GM23338 (cell line): ENCODE measurements around the gene HCFC1. TPM values are rescaled to one million over a fixed set of nuclear protein-coding genes. Genes with fewer than 3 reads are reported as not detected.

Experiments used
- ATAC-seq: fragments of 200-7000 bp; cut with Tn5 transposase; 3 replicates; pipeline ENCODE4 v1.9.1; 2020
- DNase-seq: peaks from one replicate; pipeline ENCODE4 v3.0.0-alpha.2; 2015; ENCODE audit warnings: low spot score
- H2AFZ ChIP-seq: fragments of 200-600 bp; sonication (generic); 2 replicates; pipeline ENCODE4 v1.8.0; 2016; ENCODE audit warnings: antibody characterized with exemption, mild to moderate bottlenecking, moderate library complexity
- H3F3A ChIP-seq: fragments of 200-600 bp; sonication (generic); replicated peaks from 2 replicates; pipeline ENCODE4 v1.8.0; 2017; ENCODE audit warnings: antibody characterized with exemption, mixed run types, low read depth
- H3K27ac ChIP-seq: fragments of 200-600 bp; sonication (generic); 2 replicates; pipeline ENCODE4 v1.6.1; 2016; ENCODE audit warnings: low read depth
- H3K27me3 ChIP-seq: fragments of 200-600 bp; sonication (generic); 2 replicates; pipeline ENCODE4 v1.8.0; 2016; ENCODE audit warnings: mild to moderate bottlenecking, mixed run types, moderate library complexity; ENCODE audit not compliant: insufficient read depth
- H3K36me3 ChIP-seq: fragments of 200-600 bp; sonication (generic); 2 replicates; pipeline ENCODE4 v1.8.0; 2016; ENCODE audit warnings: mild to moderate bottlenecking; ENCODE audit not compliant: insufficient read depth
- H3K4me1 ChIP-seq: fragments of 200-600 bp; sonication (generic); 2 replicates; pipeline ENCODE4 v1.8.0; 2016; ENCODE audit warnings: mild to moderate bottlenecking, moderate library complexity; ENCODE audit not compliant: insufficient read depth
- H3K4me2 ChIP-seq: fragments of 200-600 bp; sonication (generic); 2 replicates; pipeline ENCODE4 v1.7.1; 2017; ENCODE audit warnings: mixed run types
- H3K4me3 ChIP-seq: fragments of 200-600 bp; sonication (generic); 2 replicates; pipeline ENCODE4 v1.6.1; 2016; ENCODE audit warnings: mixed run types
- H3K79me2 ChIP-seq: fragments of 200-600 bp; sonication (generic); replicated peaks from 2 replicates; pipeline ENCODE4 v1.8.0; 2017; ENCODE audit warnings: mild to moderate bottlenecking; ENCODE audit not compliant: insufficient read depth
- H3K9me2 ChIP-seq: fragments of 200-600 bp; sonication (generic); 2 replicates; pipeline ENCODE4 v1.8.0; 2017; ENCODE audit not compliant: insufficient read depth
- H4K20me1 ChIP-seq: fragments of 200-600 bp; sonication (generic); replicated peaks from 2 replicates; pipeline ENCODE4 v1.8.0; 2017; ENCODE audit warnings: mild to moderate bottlenecking; ENCODE audit not compliant: insufficient read depth
- H3K27ac Mint-ChIP-seq: 2 replicates; pipeline ENCODE4 v1.8.0; 2020; ENCODE audit warnings: inconsistent platforms, mild to moderate bottlenecking, moderate library complexity, mixed read lengths
- H3K27me3 Mint-ChIP-seq: 3 replicates; pipeline ENCODE4 v1.8.0; 2022; ENCODE audit warnings: low read depth, mild to moderate bottlenecking, moderate library complexity, mixed read lengths, inconsistent platforms; ENCODE audit not compliant: insufficient read depth, poor library complexity
- H3K36me3 Mint-ChIP-seq: 3 replicates; pipeline ENCODE4 v1.8.0; 2021; ENCODE audit warnings: low read depth, mild to moderate bottlenecking, inconsistent platforms, moderate library complexity, mixed read lengths
- H3K4me1 Mint-ChIP-seq: 3 replicates; pipeline ENCODE4 v1.8.0; 2020; ENCODE audit warnings: mild to moderate bottlenecking, inconsistent platforms, mixed read lengths
- H3K4me3 Mint-ChIP-seq: 3 replicates; pipeline ENCODE4 v1.8.0; 2021; ENCODE audit warnings: moderate library complexity, mild to moderate bottlenecking, inconsistent platforms, mixed read lengths
- H3K9me3 Mint-ChIP-seq: 3 replicates; pipeline ENCODE4 v1.8.0; 2020; ENCODE audit warnings: moderate library complexity, mild to moderate bottlenecking, inconsistent platforms, mixed read lengths
- CREB1 ChIP-seq: fragments of 250-450 bp; sonication (Bioruptor Pico); IDR thresholded peaks from 2 replicates; pipeline ENCODE4 v1.5.0; 2020; ENCODE audit warnings: low read depth, mild to moderate bottlenecking, moderate library complexity
- CTCF ChIP-seq, 2 experiments: fragments of 200-600 bp in 1 of 2; sonication (generic) in 1 of 2; conservative IDR thresholded peaks; 2 replicates each; pipeline versions ENCODE4 v1.5.1 to v1.6.1; 2016 to 2017; ENCODE audit warnings: antibody characterized with exemption in 2 of 2, low read depth in 2 of 2, mild to moderate bottlenecking in 2 of 2, moderate library complexity in 1 of 2
- ETS1 ChIP-seq: IDR thresholded peaks from 2 replicates; pipeline ENCODE4 v1.6.1; 2016; ENCODE audit warnings: antibody characterized with exemption
- EZH2 ChIP-seq: fragments of 200-600 bp; sonication (generic); IDR thresholded peaks from one replicate; pipeline ENCODE4 v1.8.0; 2017; ENCODE audit warnings: antibody characterized with exemption, mild to moderate bottlenecking, low read depth; ENCODE audit not compliant: unreplicated experiment
- JUNB ChIP-seq: IDR thresholded peaks from one replicate; pipeline ENCODE4 v1.6.1; 2016; ENCODE audit warnings: antibody characterized with exemption; ENCODE audit not compliant: unreplicated experiment
- NANOG ChIP-seq: IDR thresholded peaks from 2 replicates; pipeline ENCODE4 v1.6.1; 2016; ENCODE audit warnings: antibody characterized with exemption, borderline replicate concordance
- POLR2AphosphoS5 ChIP-seq: IDR thresholded peaks from 2 replicates; pipeline ENCODE4 v1.6.1; 2016; ENCODE audit warnings: antibody characterized with exemption, low read depth
- STAT1 ChIP-seq: IDR thresholded peaks from one replicate; pipeline ENCODE4 v1.6.1; 2016; ENCODE audit warnings: antibody characterized with exemption; ENCODE audit not compliant: unreplicated experiment
- ZNF114 ChIP-seq: fragments of 250-450 bp; sonication (Bioruptor Pico); IDR thresholded peaks from 2 replicates; pipeline ENCODE4 v1.5.0; 2020; ENCODE audit warnings: mild to moderate bottlenecking, moderate library complexity
- ZNF331 ChIP-seq: fragments of 250-450 bp; sonication (Bioruptor Pico); IDR thresholded peaks from 2 replicates; pipeline ENCODE4 v1.5.0; 2020; ENCODE audit warnings: low read depth, mild to moderate bottlenecking, moderate library complexity
- ZNF462 ChIP-seq: fragments of 250-450 bp; sonication (Bioruptor Pico); IDR thresholded peaks from 2 replicates; pipeline ENCODE4 v1.5.0; 2020; ENCODE audit warnings: mild to moderate bottlenecking, moderate library complexity
- polyA plus RNA-seq: library from polyadenylated mRNA; unstranded; fragments of >200 nt; fragmentation: Nextera tagmentation; extraction: Ambion mirVana; gene quantifications from 2 replicates; pipeline ENCODE4 v1.2.1, GENCODE V29; 2016
- total RNA-seq: library from RNA; depleted of rRNA; stranded (reverse); fragments of >200 nt; shearing (Covaris generic); gene quantifications from 2 replicates; pipeline ENCODE4 v1.2.3, GENCODE V29; 2014

Gene HCFC1
- total and polyA plus RNA-seq, 2 experiments from 2014 or later: 33.0 to 188 TPM

GRCh38 chrX:153909980-153910360 is 61.6 kb downstream of the HCFC1 start:
- Histone ChIP-seq H3F3A (no peaks in the 10 kb centered on the region), H3K4me2 (no peak overlapping the region), H3K9me2 (no peaks in the 10 kb centered on the region), H3K4me1 (no peaks in the 10 kb centered on the region), H3K79me2 (no peaks in the 10 kb centered on the region), H3K27me3 (no peaks in the 10 kb centered on the region), H3K4me3 (no peak overlapping the region), H2AFZ (no peak overlapping the region), H4K20me1 (no peaks in the 10 kb centered on the region), H3K27ac (no peak overlapping the region), H3K36me3 (no peaks in the 10 kb centered on the region)
- Mint-ChIP-seq H3K27me3 (no peaks in the 10 kb centered on the region), H3K4me3 (no peak overlapping the region), H3K36me3 (peaks cover 6% of the 10 kb centered on the region; the same call in 2 of the 3 replicates), H3K27ac (no peak overlapping the region), H3K9me3 (no peaks in the 10 kb centered on the region), H3K4me1 (no peaks in the 10 kb centered on the region; the same call in 1 of the 3 replicates)
- DNase-seq: no peak
- ATAC-seq: no peak
- TF ChIP-seq JUNB (no peak), CTCF (conservative IDR thresholded peaks at IDR 0.05; ENCODE audit: low read depth in 2 of 2) (no peak), ZNF462 (CRISPR knock-in tag) (no peak), NANOG (no peak), ETS1 (no peak), ZNF114 (CRISPR knock-in tag) (no peak), ZNF331 (no peak), STAT1 (no peak), EZH2 (no peak), CREB1 (CRISPR knock-in tag) (no peak), POLR2AphosphoS5 (no peak)
